HG02840 (cell line): ENCODE data around the gene CLCA1.

Experiments
- ATAC-seq: cut with Tn5 transposase; IDR thresholded peaks from one replicate; pipeline ENCODE4 v1.9.1; 2021; ENCODE audit warnings: mild to moderate bottlenecking, moderate library complexity, moderate number of reproducible peaks; ENCODE audit not compliant: unreplicated experiment, low FRiP score

The CLCA1 gene

GRCh38 chr1:86502721-86503405 lies 34.1 kb downstream of the CLCA1 start:
- no peak for ATAC-seq

DNA sequence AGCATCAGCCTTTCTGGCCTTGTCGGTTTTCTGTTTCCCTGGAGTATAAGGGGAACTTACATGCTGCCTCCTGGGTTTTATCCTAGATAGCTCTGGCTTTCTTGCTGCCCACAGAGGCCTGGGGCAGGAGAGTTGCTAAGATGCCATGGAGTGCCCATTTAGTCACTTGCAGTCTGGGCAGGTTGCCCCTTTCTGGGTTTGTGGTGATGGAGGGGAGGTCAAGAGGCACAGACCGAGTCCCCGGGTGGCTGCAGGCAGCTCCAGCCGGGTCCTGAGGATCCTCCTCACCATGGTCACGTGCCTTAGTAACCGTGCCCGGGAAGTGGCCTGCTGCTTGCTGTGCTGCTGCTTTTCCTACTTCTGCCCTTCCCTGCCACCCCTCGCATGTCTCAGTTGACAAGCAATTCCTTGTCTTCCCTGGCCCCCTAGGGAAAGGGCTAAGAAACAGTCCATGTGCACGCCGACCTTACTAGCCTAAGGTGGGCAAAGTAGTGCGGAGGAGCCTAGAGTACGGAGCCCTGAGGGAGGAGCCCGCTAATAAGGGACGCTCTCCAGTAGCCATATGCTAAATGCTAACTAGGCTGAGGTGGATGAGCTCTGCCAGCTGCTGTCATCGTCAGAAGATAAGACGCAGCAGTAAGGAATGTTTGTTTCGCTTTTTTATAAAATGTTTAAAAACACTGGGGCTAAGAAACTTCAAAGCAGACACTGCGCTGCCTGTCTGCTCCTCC lies 34.8 kb downstream of the CLCA1 start:
- ATAC-seq = no peak

DNA sequence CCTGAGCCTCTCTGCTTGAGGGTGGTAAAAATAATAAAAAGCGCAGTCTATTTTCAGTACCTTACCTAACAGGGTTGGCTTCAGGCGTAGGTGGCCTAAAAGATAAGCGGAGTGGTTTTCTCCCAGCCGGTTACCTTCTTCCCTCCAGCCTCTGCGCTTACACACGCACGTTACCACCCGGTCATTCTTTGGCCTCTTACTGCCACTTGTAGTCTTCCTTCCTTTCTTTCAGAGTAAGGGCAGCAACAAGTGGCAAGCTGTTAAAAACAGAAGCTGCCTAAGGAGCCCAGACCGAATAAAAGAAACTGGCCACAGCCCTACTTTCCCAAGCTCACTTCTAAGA lies 35.4 kb downstream of the CLCA1 start:
- no peak for ATAC-seq

GRCh38 chr1:86504895-86505563 lies 36.3 kb downstream of the CLCA1 start:
- no peak for ATAC-seq

GRCh38 chr1:86505564-86505902 lies 36.8 kb downstream of the CLCA1 start:
- no peak for ATAC-seq

GRCh38 chr1:86507935-86508582 lies 39.3 kb downstream of the CLCA1 start:
- ATAC-seq = no peak

DNA sequence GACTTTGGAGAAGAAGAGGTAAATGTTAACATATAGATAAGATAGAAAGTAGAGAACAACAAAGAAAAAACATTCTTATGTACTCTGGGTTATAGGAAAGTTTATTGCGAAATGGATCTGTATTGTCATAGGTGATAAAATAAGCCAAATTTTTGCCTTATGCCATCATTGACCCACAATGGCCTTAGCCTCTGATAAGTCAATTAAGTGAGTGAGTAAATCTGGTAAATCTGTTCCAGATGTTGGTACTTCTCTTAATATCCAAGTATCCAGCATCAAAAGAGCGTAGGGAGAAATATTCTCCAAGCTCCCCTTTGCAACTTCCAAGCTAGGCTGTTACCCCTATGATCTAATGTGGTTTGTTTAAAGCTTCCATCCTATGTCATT lies 39.8 kb downstream of the CLCA1 start:
- no peak for ATAC-seq

- no peak for ATAC-seq
Measured at GRCh38 chr1:86515597-86515996, 46.9 kb downstream of the CLCA1 start.

GRCh38 chr1:86516335-86516734 lies 47.6 kb downstream of the CLCA1 start:
- no peak for ATAC-seq

- ATAC-seq = no peak
Measured at GRCh38 chr1:86517336-86517735, 48.6 kb downstream of the CLCA1 start.

DNA sequence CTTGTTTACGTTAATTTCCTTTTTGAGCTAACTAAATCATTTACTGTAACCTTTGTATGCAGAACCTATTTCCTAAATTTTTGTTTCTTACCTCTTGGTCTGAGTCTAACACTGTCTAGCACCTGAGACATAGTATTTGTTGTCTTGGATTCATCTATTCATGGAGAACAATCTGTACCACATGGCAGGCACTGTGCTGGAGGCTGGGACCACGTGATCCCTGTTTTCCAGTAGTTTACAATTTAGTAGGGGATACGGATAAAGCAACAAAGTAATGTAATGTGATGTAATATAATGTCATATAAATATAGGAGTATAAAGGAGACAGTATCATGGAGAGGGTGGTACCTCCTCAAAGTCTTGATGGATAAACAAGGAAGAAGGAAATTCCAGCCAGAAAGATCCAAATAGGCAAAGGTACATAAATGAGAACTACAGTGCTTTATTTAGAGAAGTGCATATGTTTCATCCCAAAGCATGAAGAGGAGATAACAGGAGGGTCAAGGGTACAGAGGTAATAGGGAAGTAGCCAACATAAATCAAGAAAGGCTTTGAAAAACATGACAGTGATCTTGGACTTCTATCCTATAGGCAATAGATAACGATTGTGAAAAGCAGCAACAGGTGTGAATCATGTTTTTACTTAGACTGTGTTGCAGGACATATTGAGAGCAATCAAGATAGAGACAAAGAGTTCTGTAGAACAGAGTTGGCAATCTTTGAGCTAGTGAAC lies 52.2 kb downstream of the CLCA1 start:
- no peak for ATAC-seq

GRCh38 chr1:86521522-86521891 lies 52.8 kb downstream of the CLCA1 start:
- no peak for ATAC-seq

DNA sequence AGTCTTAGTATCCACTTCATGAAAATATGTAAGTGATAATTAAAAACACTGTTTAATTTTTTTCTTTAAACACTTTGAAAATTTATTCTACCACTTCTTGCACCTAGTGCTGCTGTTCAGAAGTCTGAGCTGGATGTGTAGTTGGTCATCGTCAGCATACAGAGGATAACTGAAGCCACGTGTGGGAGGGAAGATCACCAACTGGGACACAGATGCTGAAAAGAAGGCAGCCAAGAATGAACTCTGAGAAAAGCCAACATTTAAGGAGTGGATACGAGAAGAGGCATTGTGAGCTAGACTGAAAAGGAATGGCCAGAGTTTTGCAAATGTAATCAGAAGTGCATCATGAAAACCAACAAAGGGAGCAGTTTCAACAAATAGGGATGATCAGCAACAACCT lies 53.5 kb downstream of the CLCA1 start:
- no peak for ATAC-seq

DNA sequence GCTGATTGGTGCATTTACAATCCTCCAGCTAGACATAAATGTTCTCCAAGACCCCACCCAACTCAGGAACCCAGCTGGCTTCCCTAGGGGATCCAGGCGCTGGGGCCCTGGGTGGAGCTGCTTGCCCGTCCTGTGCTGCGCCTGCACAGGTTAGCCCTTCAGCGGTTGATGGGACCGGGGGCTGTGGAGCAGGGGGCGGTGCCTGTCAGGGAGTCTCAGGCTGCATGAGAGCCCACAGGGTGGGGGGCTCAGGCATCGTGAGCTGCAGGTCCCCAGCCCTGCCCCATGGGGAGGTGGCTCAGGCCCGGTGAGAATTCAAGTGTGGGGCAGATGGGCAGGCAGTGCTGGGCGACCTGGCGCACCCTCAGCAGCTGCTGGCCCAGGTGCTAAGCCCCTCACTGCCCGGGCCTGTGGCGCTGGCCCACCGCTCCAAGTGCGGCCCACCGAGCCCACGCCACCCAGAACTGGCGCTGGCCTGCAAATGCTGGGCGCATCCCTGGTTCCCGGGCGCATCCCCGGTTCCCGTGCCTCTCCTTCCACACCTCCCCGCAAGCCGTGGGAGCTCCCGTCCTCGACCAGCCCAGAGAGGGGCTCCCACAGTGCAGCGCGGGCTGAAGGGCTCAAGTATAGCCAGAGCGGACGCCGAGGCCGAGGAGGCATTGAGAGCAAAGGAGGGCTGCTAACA lies 55.1 kb downstream of the CLCA1 start:
- ATAC-seq = no peak

GRCh38 chr1:86527306-86527705 lies 58.6 kb downstream of the CLCA1 start:
- ATAC-seq = no peak

DNA sequence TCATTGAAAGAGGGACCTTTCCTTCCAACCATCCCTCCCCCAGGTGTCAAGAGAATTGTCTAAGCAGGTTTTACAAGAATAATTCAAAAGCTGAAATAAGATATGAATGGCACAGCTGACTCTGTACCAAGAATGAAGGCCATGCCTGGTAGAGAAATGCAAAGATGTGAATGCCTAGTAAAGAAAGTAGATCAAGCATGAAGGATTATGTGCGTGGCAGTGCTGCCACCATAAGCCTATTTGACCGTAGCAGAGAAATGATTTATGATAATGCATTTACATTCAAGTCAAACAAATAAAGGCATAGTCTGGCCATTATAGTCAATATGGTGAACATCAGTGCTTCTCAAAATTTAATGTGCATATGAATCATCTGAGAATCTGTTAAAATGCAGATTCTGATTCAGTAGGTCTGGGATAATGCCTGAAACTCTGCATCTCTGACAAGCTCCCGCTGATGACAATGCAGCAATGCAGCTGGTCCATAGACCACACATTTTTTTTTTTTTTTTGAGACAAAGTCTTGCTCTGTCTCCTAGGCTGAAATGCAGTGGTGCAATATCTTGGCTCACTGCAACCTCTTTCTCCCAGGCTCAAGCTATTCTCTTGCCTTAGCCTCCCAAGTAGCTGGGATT lies 61.6 kb downstream of the CLCA1 start:
- ATAC-seq = no peak

DNA sequence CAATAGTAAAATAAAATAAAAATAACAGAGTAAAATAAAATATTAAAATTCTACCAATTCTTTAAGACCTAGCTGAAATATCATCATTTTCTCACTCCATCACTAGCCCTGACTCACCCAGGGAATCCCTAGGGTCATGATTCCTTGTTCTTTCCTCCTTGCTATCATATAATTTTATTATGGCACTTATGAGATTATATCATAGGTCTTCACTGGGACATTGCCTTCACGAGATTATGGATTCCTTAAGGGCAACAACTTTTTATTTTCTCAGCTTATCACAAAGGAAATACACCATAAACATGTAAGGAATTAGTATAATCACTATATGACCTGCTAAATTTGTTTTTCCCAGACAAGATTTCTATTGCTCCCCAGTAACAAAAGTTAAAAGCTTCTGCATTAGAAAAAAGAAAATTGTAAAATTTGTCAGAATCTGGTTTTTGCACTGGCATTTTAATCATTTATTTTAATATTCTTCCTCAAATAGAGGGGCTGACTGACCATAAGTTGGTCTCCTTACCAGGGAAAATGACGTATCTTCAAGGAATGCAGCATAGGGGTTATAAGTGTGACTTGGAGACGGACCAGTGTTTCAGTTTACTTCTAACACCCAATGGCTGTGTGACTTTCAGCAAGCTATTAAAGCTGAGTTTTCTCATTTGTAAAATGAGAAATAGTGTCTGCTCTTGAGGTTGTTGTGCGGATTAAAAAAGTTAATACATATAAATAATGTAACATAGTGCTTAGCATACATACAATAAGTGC lies 69.4 kb downstream of the CLCA1 start:
- no peak for ATAC-seq

DNA sequence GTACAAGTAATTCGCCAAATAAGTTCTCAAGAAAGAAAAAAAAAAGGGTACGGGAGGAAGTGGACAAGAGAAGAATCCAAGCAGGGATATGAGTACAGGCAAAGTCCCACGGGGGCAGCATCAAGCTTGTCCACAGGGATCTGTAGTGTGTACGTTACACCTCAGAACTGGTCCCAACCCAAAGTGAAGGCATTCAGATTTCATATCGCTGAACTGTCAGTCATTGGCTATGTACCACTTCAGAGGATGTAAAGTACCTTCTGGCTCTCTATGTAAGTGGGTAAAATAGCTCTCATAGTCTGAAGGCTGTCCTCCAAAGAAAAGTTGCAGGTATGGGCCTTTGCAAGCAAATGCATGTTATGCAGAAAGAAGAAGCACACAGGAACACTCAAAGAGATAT lies 70.0 kb downstream of the CLCA1 start:
- no peak for ATAC-seq

DNA sequence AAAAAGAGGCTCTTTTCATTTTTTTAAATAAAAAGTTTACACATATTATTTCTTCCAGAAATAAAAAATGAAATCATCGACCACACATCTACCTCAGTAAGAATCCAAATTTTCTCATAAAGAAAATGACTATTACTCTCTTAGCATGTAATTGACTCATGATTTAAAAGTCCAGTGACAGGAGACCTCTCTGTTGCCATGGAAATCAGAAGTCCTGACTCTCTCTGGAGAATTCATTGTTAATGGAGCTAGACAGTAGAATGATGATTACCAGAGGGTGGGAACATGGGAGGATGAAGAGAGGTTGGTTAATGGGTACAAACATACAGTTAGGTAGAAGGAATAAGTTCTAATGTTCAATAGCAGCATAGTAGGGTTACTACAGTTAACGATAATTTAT lies 73.1 kb downstream of the CLCA1 start:
- no peak for ATAC-seq
